Cardiac muscle cell (in vitro differentiated cells and primary cell): ENCODE results near the gene SPEG. TPM values are rescaled to one million over a fixed set of nuclear protein-coding genes. Genes with fewer than 3 reads are reported as not detected.

Experiments
- DNase-seq, 2 donors: peaks; one replicate each; pipeline versions ENCODE4 v3.0.0 to v3.0.0-alpha.2; 2010 to 2017; ENCODE audit warnings: low read depth in 1 of 2, low spot score in 1 of 2
- H3K27ac ChIP-seq: fragments of 200-600 bp; sonication (generic); 2 replicates; pipeline ENCODE4 v1.5.1; 2016
- H3K27me3 ChIP-seq: fragments of 200-600 bp; sonication (generic); 2 replicates; pipeline ENCODE4 v1.6.0; 2016; ENCODE audit warnings: control low read depth
- H3K36me3 ChIP-seq: fragments of 200-600 bp; sonication (generic); 2 replicates; pipeline ENCODE4 v1.5.1; 2016; ENCODE audit warnings: control low read depth
- H3K4me1 ChIP-seq: fragments of 200-600 bp; sonication (generic); 2 replicates; pipeline ENCODE4 v1.8.1; 2017; ENCODE audit warnings: low read depth, mild to moderate bottlenecking, mixed run types
- H3K4me3 ChIP-seq: fragments of 200-600 bp; sonication (generic); 2 replicates; pipeline ENCODE4 v1.5.1; 2016; ENCODE audit warnings: mild to moderate bottlenecking
- H3K9me3 ChIP-seq: fragments of 200-600 bp; sonication (generic); 2 replicates; pipeline ENCODE4 v1.5.1; 2017; ENCODE audit warnings: low read depth, mild to moderate bottlenecking, control low read depth
- CTCF ChIP-seq: IDR thresholded peaks from 2 replicates; pipeline ENCODE4 v1.5.1; 2012; ENCODE audit warnings: low read depth, mild to moderate bottlenecking, low read length
- polyA plus RNA-seq: library from polyadenylated mRNA; unstranded; fragments of >200 nt; fragmentation: Nextera tagmentation; extraction: Ambion mirVana; gene quantifications from 2 replicates; pipeline ENCODE4 v1.2.1, GENCODE V29; 2016
- total RNA-seq: library from RNA; depleted of rRNA; stranded (reverse); fragments of >200 nt; gene quantifications from 2 replicates; pipeline ENCODE4 v1.2.3, GENCODE V29; 2016

SPEG gene
- total and polyA plus RNA-seq, 2 experiments from 2014 or later, result 188 to 292 TPM

GRCh38 chr2:219485201-219485580, 50.5 kb downstream of the SPEG start:
- Histone ChIP-seq H3K27me3 (peaks cover 5% of the 10 kb centered on the region), H3K4me3 (no peak overlapping the region), H3K4me1 (peaks cover 26% of the 10 kb centered on the region), H3K36me3 (peaks cover 34% of the 10 kb centered on the region), H3K27ac (no peak overlapping the region), H3K9me3 (no peaks in the 10 kb centered on the region)
- DNase-seq, result peak in 1 of 2 donors; percentile 26
- TF ChIP-seq CTCF, result no peak

- peak in 1 of 2 donors; percentile 13 for DNase-seq
- no peak for TF ChIP-seq CTCF
- H3K27me3 ChIP-seq, result peaks cover 5% of the 10 kb centered on the region
These were observed 51.8 kb downstream of the SPEG start for GRCh38 chr2:219486380-219486959.

GRCh38 chr2:219488149-219488843, 53.7 kb downstream of the SPEG start:
- H3K27ac ChIP-seq, result no peak overlapping the region
- no peak for DNase-seq
- H3K9me3 ChIP-seq, result no peaks in the 10 kb centered on the region
- H3K4me1 ChIP-seq, result peaks cover 26% of the 10 kb centered on the region
- H3K4me3 ChIP-seq, result no peak overlapping the region
- H3K36me3 ChIP-seq, result peaks cover 34% of the 10 kb centered on the region
- H3K27me3 ChIP-seq, result peaks cover 5% of the 10 kb centered on the region
- TF ChIP-seq CTCF, result no peak

More at GRCh38 chr2:219486380-219486959, 51.8 kb downstream of the SPEG start:
- Histone ChIP-seq H3K36me3 (peaks cover 36% of the 10 kb centered on the region), H3K4me3 (no peak overlapping the region), H3K4me1 (peaks cover 26% of the 10 kb centered on the region), H3K9me3 (no peaks in the 10 kb centered on the region), H3K27ac (no peak overlapping the region)

- Histone ChIP-seq H3K4me3 (no peak overlapping the region), H3K36me3 (peaks cover 34% of the 10 kb centered on the region), H3K27me3 (peaks cover 5% of the 10 kb centered on the region), H3K4me1 (peaks cover 24% of the 10 kb centered on the region), H3K27ac (no peak overlapping the region), H3K9me3 (no peaks in the 10 kb centered on the region)
- no peak for TF ChIP-seq CTCF
- no peak for DNase-seq
These were observed 54.2 kb downstream of the SPEG start for GRCh38 chr2:219488844-219489194.

- DNase-seq, result no peak
- H3K36me3 ChIP-seq, result peaks cover 34% of the 10 kb centered on the region
- H3K27me3 ChIP-seq, result peaks cover 1% of the 10 kb centered on the region
- H3K27ac ChIP-seq, result no peak overlapping the region
- H3K4me1 ChIP-seq, result peaks cover 19% of the 10 kb centered on the region
- no peak overlapping the region for H3K4me3 ChIP-seq
- H3K9me3 ChIP-seq, result no peaks in the 10 kb centered on the region
- TF ChIP-seq CTCF, result no peak
These were observed 54.7 kb downstream of the SPEG start for GRCh38 chr2:219489315-219489714.
